Measurements from ENCODE around the gene EPAS1. TPM values are rescaled to one million over a fixed set of nuclear protein-coding genes. Genes with fewer than 3 reads are reported as not detected.

Gene EPAS1
- total and polyA plus RNA-seq, 9 of the 15 experiments (the other 6 are each of a cell fraction or from before 2014, with no cell fraction given) = 0.25 to 11.2 (median 4.1) TPM

DNA sequence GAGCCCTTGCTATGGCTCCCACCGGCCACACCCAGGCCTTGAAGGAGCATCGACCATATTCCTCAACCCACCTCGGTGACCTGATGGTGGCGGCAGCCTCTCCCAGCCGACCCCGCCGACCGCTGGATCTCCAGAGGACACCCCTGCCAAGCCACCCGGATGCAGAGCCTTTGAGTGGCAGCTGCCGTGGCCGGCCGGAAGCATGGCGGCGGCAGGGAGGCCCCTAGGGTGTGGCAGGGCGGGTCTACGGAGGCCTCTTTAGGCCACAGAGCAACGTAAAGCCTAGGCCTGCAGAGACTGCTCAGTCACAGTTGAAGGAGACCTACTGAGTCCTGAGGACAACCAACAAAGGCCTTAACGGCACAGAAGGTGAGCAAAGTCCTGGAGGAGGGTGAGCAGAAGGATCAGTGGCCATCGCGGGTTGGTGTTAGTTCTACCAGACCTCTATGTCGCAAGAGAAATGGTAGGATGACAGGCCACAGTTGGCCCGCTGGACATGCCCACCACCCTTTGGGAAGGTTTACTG, 131.8 kb downstream of the EPAS1 start (continued):
- TF ChIP-seq, protein P1, sequence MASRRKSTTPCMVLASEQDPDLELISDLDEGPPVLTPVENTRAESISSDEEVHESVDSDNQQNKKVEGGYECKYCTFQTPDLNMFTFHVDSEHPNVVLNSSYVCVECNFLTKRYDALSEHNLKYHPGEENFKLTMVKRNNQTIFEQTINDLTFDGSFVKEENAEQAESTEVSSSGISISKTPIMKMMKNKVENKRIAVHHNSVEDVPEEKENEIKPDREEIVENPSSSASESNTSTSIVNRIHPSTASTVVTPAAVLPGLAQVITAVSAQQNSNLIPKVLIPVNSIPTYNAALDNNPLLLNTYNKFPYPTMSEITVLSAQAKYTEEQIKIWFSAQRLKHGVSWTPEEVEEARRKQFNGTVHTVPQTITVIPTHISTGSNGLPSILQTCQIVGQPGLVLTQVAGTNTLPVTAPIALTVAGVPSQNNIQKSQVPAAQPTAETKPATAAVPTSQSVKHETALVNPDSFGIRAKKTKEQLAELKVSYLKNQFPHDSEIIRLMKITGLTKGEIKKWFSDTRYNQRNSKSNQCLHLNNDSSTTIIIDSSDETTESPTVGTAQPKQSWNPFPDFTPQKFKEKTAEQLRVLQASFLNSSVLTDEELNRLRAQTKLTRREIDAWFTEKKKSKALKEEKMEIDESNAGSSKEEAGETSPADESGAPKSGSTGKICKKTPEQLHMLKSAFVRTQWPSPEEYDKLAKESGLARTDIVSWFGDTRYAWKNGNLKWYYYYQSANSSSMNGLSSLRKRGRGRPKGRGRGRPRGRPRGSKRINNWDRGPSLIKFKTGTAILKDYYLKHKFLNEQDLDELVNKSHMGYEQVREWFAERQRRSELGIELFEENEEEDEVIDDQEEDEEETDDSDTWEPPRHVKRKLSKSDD (conservative IDR thresholded peaks at IDR 0.05; ENCODE audit: low read length) = no peak
- TF ChIP-seq, protein P2, sequence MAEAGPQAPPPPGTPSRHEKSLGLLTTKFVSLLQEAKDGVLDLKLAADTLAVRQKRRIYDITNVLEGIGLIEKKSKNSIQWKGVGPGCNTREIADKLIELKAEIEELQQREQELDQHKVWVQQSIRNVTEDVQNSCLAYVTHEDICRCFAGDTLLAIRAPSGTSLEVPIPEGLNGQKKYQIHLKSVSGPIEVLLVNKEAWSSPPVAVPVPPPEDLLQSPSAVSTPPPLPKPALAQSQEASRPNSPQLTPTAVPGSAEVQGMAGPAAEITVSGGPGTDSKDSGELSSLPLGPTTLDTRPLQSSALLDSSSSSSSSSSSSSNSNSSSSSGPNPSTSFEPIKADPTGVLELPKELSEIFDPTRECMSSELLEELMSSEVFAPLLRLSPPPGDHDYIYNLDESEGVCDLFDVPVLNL (CRISPR knock-in tag; IDR thresholded peaks at IDR 0.05; ENCODE audit: low read depth) = no peak
- TF ChIP-seq, protein P3, sequence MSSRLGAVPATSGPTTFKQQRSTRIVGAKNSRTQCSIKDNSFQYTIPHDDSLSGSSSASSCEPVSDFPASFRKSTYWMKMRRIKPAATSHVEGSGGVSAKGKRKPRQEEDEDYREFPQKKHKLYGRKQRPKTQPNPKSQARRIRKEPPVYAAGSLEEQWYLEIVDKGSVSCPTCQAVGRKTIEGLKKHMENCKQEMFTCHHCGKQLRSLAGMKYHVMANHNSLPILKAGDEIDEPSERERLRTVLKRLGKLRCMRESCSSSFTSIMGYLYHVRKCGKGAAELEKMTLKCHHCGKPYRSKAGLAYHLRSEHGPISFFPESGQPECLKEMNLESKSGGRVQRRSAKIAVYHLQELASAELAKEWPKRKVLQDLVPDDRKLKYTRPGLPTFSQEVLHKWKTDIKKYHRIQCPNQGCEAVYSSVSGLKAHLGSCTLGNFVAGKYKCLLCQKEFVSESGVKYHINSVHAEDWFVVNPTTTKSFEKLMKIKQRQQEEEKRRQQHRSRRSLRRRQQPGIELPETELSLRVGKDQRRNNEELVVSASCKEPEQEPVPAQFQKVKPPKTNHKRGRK (tag; IDR thresholded peaks at IDR 0.05) = no peak
- TF ChIP-seq, protein P4, sequence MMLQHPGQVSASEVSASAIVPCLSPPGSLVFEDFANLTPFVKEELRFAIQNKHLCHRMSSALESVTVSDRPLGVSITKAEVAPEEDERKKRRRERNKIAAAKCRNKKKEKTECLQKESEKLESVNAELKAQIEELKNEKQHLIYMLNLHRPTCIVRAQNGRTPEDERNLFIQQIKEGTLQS (IDR thresholded peaks at IDR 0.05) = no peak
- TF ChIP-seq, protein P4 (CRISPR knock-in tag; conservative IDR thresholded peaks at IDR 0.05) = 0 out of 2 replicates have a peak, but pooled peaks have one; percentile 17
- TF ChIP-seq, protein P5, sequence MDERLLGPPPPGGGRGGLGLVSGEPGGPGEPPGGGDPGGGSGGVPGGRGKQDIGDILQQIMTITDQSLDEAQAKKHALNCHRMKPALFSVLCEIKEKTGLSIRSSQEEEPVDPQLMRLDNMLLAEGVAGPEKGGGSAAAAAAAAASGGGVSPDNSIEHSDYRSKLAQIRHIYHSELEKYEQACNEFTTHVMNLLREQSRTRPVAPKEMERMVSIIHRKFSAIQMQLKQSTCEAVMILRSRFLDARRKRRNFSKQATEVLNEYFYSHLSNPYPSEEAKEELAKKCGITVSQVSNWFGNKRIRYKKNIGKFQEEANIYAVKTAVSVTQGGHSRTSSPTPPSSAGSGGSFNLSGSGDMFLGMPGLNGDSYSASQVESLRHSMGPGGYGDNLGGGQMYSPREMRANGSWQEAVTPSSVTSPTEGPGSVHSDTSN (CRISPR knock-in tag; IDR thresholded peaks at IDR 0.05; ENCODE audit: low read depth) = peak; percentile 82
- TF ChIP-seq, protein P5 (tag; conservative IDR thresholded peaks at IDR 0.05; ENCODE audit: low read depth) = peak; percentile 93
- TF ChIP-seq TCF7L2 (IDR thresholded peaks at IDR 0.05; ENCODE audit: low read depth, low read length) (no peak), GTF2A2 (tag; IDR thresholded peaks at IDR 0.05) (no peak), SUPT5H (IDR thresholded peaks at IDR 0.05) (peak; percentile 93), PRPF4 (IDR thresholded peaks at IDR 0.05; ENCODE audit: insufficient read depth, low read depth, low read length, poor library complexity, severe bottlenecking) (no peak), ZNF165 (CRISPR knock-in tag; IDR thresholded peaks at IDR 0.05; ENCODE audit: borderline replicate concordance) (no peak), SREBF2 (CRISPR knock-in tag; IDR thresholded peaks at IDR 0.05) (no peak)
- TF ChIP-seq, protein P6, sequence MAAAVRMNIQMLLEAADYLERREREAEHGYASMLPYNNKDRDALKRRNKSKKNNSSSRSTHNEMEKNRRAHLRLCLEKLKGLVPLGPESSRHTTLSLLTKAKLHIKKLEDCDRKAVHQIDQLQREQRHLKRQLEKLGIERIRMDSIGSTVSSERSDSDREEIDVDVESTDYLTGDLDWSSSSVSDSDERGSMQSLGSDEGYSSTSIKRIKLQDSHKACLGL (CRISPR knock-in tag; IDR thresholded peaks at IDR 0.05; ENCODE audit: borderline replicate concordance, poor library complexity, severe bottlenecking) = no peak
- TF ChIP-seq, protein P7, sequence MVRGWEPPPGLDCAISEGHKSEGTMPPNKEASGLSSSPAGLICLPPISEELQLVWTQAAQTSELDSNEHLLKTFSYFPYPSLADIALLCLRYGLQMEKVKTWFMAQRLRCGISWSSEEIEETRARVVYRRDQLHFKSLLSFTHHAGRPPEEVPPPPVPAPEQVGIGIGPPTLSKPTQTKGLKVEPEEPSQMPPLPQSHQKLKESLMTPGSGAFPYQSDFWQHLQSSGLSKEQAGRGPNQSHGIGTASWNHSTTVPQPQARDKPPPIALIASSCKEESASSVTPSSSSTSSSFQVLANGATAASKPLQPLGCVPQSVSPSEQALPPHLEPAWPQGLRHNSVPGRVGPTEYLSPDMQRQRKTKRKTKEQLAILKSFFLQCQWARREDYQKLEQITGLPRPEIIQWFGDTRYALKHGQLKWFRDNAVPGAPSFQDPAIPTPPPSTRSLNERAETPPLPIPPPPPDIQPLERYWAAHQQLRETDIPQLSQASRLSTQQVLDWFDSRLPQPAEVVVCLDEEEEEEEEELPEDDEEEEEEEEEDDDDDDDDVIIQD (CRISPR knock-in tag; IDR thresholded peaks at IDR 0.05) = no peak
